ENCODE measurements around the gene IFNAR1. TPM values are rescaled to one million over a fixed set of nuclear protein-coding genes. Genes with fewer than 3 reads are reported as not detected.

Gene IFNAR1
- total and polyA plus RNA-seq, 9 donors: 20.6 to 47.9 (median 31.2) TPM

GRCh38 chr21:33290441-33290840 is 34.3 kb upstream of the IFNAR1 start:
- Histone ChIP-seq H3K4me1 (ENCODE audit: insufficient read depth) (peaks cover 19% of the 10 kb centered on the region), H3K27ac (no peak overlapping the region), H3K9me3 (no peaks in the 10 kb centered on the region), H3K36me3 (no peaks in the 10 kb centered on the region), H3K27me3 (no peaks in the 10 kb centered on the region), H3K4me3 (no peak overlapping the region)
- WGBS, 3 donors: 95 to 96% (median 95%) methylated on average over 11 of the region's 11 CpGs
- TF ChIP-seq POLR2A (IDR thresholded peaks at IDR 0.05) (no peak), EP300 (IDR thresholded peaks at IDR 0.05) (no peak), CTCF (IDR thresholded peaks at IDR 0.05) (no peak)
- intact Hi-C loops (cut with DNase I): no loop called here
- DNase-seq: peak in 2 of 5 donors; percentile 32 to 37

- no peaks in the 10 kb centered on the region for H3K27me3 ChIP-seq
- intact Hi-C loops (cut with DNase I): no loop called here
- no peaks in the 10 kb centered on the region for H3K36me3 ChIP-seq
- H3K4me3 ChIP-seq: no peak overlapping the region
- no peak for DNase-seq
- H3K9me3 ChIP-seq: no peaks in the 10 kb centered on the region
- H3K4me1 ChIP-seq (ENCODE audit: insufficient read depth): peaks cover 11% of the 10 kb centered on the region
- H3K27ac ChIP-seq: no peak overlapping the region
- TF ChIP-seq CTCF (IDR thresholded peaks at IDR 0.05) (no peak), EP300 (IDR thresholded peaks at IDR 0.05) (no peak), POLR2A (IDR thresholded peaks at IDR 0.05) (no peak)
- 89 to 93% (median 90%) methylated on average over 9 of the region's 9 CpGs for WGBS, 3 donors
Measured at GRCh38 chr21:33291686-33292085, 33.1 kb upstream of the IFNAR1 start.

- H3K4me3 ChIP-seq: no peak overlapping the region
- no peak for DNase-seq
- peaks cover 5% of the 10 kb centered on the region for H3K4me1 ChIP-seq (ENCODE audit: insufficient read depth)
- no peaks in the 10 kb centered on the region for H3K36me3 ChIP-seq
- TF ChIP-seq POLR2A (IDR thresholded peaks at IDR 0.05): no peak
- no peaks in the 10 kb centered on the region for H3K9me3 ChIP-seq
- WGBS, 3 donors: 88 to 92% (median 91%) methylated on average over 5 of the region's 5 CpGs
- H3K27ac ChIP-seq: no peak overlapping the region
- intact Hi-C loops (cut with DNase I): no loop called here
- no peaks in the 10 kb centered on the region for H3K27me3 ChIP-seq
Measured at GRCh38 chr21:33292724-33293123, 32.0 kb upstream of the IFNAR1 start.

- DNase-seq: no peak
- Histone ChIP-seq H3K27ac (no peak overlapping the region), H3K27me3 (no peaks in the 10 kb centered on the region), H3K4me1 (ENCODE audit: insufficient read depth) (peaks cover 1% of the 10 kb centered on the region), H3K36me3 (no peaks in the 10 kb centered on the region), H3K4me3 (no peak overlapping the region), H3K9me3 (no peaks in the 10 kb centered on the region)
- intact Hi-C loops (cut with DNase I): no loop called here
- TF ChIP-seq POLR2A (IDR thresholded peaks at IDR 0.05): no peak
- no peak for TF ChIP-seq EP300 (IDR thresholded peaks at IDR 0.05)
- no peak for TF ChIP-seq CTCF (IDR thresholded peaks at IDR 0.05)
- 96 to 99% (median 96%) methylated on average over 6 to 7 of the region's 7 CpGs for WGBS, 3 donors
Measured at GRCh38 chr21:33293136-33293535, 31.6 kb upstream of the IFNAR1 start.

GRCh38 chr21:33293811-33294216 is 31.0 kb upstream of the IFNAR1 start:
- no peaks in the 10 kb centered on the region for H3K4me1 ChIP-seq (ENCODE audit: insufficient read depth)
- H3K4me3 ChIP-seq: no peak overlapping the region
- TF ChIP-seq CTCF (IDR thresholded peaks at IDR 0.05) (no peak), POLR2A (IDR thresholded peaks at IDR 0.05) (no peak), EP300 (IDR thresholded peaks at IDR 0.05) (no peak)
- H3K36me3 ChIP-seq: no peaks in the 10 kb centered on the region
- no peaks in the 10 kb centered on the region for H3K9me3 ChIP-seq
- no peak overlapping the region for H3K27ac ChIP-seq
- WGBS, 3 donors: 64 to 76% (median 75%) methylated on average over 7 of the region's 7 CpGs
- DNase-seq: no peak
- no peaks in the 10 kb centered on the region for H3K27me3 ChIP-seq
- intact Hi-C loops (cut with DNase I): no loop called here
